Adipose tissue (tissue), 3 donors: ENCODE results near the gene LTBP2. TPM values are rescaled to one million over a fixed set of nuclear protein-coding genes. Genes with fewer than 3 reads are reported as not detected.

Experiments used
- H3K27ac ChIP-seq: one replicate; pipeline ENCODE4 v1.5.1; 2013; ENCODE audit warnings: low read depth, low read length
- WGBS, 3 donors: extraction: QIAGEN DNeasy Blood & Tissue Kit; methylation state at CpG; one replicate each; pipeline ENCODE4 v1.1.7; 2013; 5-methylcytosine and 5-hydroxymethylcytosine counted together
- polyA plus RNA-seq, 3 donors: library from polyadenylated mRNA; stranded (reverse); fragments of 200-250 nt; gene quantifications; one replicate each; pipeline ENCODE4 v1.2.3, GENCODE V29; 2013
- donor health status: healthy with polysubstance abuse.
- donor health status: Bipolar disorder and iron deficiency.
- donor health status: healthy.

Gene LTBP2
- polyA plus RNA-seq, 3 donors = 1.8 to 18.4 (median 13.9) TPM

GRCh38 chr14:74492776-74493342 is 119.2 kb downstream of the LTBP2 start, which contains the start of gene NPC2:
TSS of gene NPC2 (minus strand) at chr14:74493305. CDS start at chr14:74493274, 31 bp downstream.
- peak within 1 kb of the TSS; percentile 78 for H3K27ac ChIP-seq
- 0% methylated on average over 35 of the region's 35 CpGs for WGBS, 3 donors

- WGBS, 3 donors = 2 to 3% (median 3%) methylated on average over 20 of the region's 20 CpGs
Observed at GRCh38 chr14:74491956-74492775, 119.9 kb downstream of the LTBP2 start.

DNA sequence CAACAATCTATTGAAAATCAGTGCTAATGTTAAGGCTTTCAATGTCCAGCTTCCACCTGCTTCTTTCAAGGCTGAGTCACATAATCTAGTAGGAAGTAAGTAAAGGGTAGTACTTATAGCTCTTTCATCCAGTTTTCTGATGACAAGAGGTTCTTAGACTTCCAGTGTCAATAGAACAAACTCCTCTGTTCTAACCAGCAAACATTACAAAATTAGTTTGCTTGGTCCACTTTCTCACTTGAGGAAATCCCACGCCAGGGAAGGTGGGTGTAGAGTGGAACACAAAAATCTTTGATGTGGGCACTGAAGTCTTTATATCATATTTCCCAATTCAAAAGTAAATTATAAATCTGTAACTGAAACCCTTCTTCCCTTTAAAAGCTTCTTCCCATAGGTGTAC is 121.6 kb downstream of the LTBP2 start:
- H3K27ac ChIP-seq = no peak overlapping the region
- 92 to 94% (median 93%) methylated on average over 1 of the region's 1 CpG for WGBS, 3 donors

More at GRCh38 chr14:74491956-74492775, 119.9 kb downstream of the LTBP2 start:
- H3K27ac ChIP-seq = no peak overlapping the region

GRCh38 chr14:74488786-74489397 is 123.1 kb downstream of the LTBP2 start:
- H3K27ac ChIP-seq = no peak overlapping the region

DNA sequence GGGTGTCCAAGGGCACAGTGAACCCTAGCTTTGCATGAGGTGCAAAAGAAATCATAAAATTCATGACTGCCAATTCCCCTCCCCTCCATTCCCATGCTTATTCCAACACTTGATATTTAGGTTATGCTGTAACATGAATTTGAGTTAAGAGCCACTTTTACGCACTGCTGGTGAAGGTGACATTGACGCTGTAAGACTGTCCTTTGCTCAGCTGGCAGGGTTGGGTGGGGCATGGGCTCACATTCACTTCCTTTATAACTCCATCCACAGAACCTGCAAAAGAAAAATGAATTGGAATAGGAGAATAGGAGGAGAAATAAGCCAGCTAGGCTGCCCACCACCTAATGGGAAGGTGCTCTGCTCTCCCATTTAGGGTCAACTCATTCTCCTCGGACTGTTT is 125.9 kb downstream of the LTBP2 start:
- no peak overlapping the region for H3K27ac ChIP-seq
- 87 to 96% (median 88%) methylated on average over 3 of the region's 3 CpGs for WGBS, 3 donors

GRCh38 chr14:74483321-74483720 is 128.7 kb downstream of the LTBP2 start:
- H3K27ac ChIP-seq = no peak overlapping the region

- H3K27ac ChIP-seq = no peak overlapping the region
- WGBS, 3 donors = 81 to 93% (median 89%) methylated on average over 3 of the region's 3 CpGs
Observed at GRCh38 chr14:74482571-74482970, 129.5 kb downstream of the LTBP2 start.

GRCh38 chr14:74480046-74480445 is 132.0 kb downstream of the LTBP2 start:
- no peak overlapping the region for H3K27ac ChIP-seq
- WGBS, 3 donors = 76 to 82% (median 81%) methylated on average over 4 of the region's 4 CpGs

DNA sequence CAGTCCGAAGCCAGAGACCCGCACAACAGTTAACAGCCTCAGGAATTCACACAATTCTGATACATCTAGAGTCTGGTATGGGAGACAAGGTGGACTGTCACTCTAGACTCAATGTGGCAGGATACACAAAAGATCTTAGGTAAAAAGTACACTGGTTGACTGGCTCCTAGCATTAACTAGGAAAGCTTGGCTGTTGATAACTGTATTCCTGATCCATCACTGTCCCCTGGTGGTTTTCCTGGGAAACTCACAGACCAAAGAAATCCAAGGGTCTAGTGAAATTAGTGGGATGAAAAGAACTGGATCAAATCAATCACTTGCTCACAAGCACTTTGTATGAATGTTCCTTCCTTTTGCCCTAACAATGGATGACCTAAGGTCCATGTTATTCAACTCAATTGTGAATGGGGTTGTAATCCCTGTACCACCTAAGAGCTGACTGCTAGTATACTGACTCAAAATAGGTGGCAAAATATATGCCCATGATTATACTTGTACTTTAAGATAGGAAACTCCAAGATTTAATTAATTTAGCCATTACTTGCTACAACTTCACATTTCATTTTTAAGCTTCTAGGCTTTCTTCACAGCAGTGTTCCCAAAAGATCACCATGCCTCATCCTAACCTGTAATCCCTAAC is 132.9 kb downstream of the LTBP2 start:
- H3K27ac ChIP-seq = no peak overlapping the region
- 94 to 98% (median 97%) methylated on average over 2 of the region's 2 CpGs for WGBS, 3 donors

GRCh38 chr14:74476607-74477006 is 135.4 kb downstream of the LTBP2 start:
- no peak overlapping the region for H3K27ac ChIP-seq
- WGBS, 3 donors = 91 to 98% (median 91%) methylated on average over 3 of the region's 3 CpGs

- WGBS, 3 donors = 45 to 90% (median 88%) methylated on average over 4 of the region's 4 CpGs
- H3K27ac ChIP-seq = no peak overlapping the region
Observed at GRCh38 chr14:74476107-74476506, 135.9 kb downstream of the LTBP2 start.

- 54 to 74% (median 61%) methylated on average over 3 of the region's 3 CpGs for WGBS, 3 donors
- H3K27ac ChIP-seq = no peak overlapping the region
Observed at GRCh38 chr14:74475678-74476077, 136.4 kb downstream of the LTBP2 start.

- no peak overlapping the region for H3K27ac ChIP-seq
- 69 to 88% (median 79%) methylated on average over 2 of the region's 2 CpGs for WGBS, 3 donors
Observed at GRCh38 chr14:74474376-74474775, 137.7 kb downstream of the LTBP2 start.

GRCh38 chr14:74472601-74473000 is 139.4 kb downstream of the LTBP2 start:
- WGBS, 3 donors = 81 to 93% (median 82%) methylated on average over 2 of the region's 2 CpGs
- H3K27ac ChIP-seq = no peak overlapping the region

DNA sequence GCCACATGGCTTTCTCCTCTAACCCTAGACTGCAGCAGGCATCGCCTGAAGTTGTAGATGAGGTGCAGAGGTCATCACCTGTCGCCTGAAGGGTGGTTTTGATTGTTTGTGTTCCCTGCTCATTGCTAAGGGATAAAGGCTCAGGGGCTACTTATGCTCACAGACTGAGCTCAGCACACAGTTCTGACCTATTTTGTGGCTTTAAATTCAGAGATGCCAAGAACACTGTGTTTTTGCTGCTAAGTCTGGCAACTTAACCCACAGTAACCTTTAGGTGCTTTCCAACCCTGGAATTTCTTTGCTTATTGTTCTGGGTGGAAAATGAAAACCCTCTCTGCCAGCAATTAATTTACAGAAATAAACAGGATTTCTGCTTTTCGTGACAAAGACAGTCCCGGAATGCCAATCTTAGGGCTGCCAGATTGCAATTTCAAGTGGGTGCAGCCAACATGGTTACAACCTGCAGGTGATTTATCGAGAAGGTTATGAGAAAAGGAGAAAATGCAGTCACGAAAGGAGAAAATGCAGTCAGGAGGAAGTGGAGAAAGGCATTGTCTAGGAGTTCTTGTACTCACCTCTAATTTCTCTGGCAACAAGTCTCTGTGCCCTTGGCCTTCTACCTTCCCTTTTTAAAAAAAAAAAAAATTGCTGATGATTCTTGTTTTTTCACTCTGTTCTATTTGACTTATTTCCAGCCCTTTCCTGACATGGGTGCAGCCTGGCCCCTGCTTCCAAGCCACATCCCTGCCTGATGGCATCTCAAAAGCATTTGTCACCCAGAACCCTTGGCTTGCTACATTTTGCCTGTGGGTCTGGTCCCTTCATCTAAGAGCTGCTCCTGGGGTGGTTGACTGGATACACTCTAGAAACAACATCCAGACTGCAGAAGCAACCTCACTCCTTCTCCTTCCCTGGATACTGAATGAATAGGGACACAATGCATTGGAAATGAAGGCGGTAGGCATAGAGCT is 142.2 kb downstream of the LTBP2 start:
- H3K27ac ChIP-seq = no peak overlapping the region
- 75 to 81% (median 76%) methylated on average over 7 of the region's 7 CpGs for WGBS, 3 donors

- WGBS, 3 donors = 90 to 96% (median 91%) methylated on average over 3 of the region's 3 CpGs
- no peak overlapping the region for H3K27ac ChIP-seq
Observed at GRCh38 chr14:74468513-74468912, 143.5 kb downstream of the LTBP2 start.

GRCh38 chr14:74465335-74465734 is 146.7 kb downstream of the LTBP2 start:
- no peak overlapping the region for H3K27ac ChIP-seq
- WGBS, 3 donors = 81 to 100% (median 100%) methylated on average over 2 of the region's 2 CpGs

DNA sequence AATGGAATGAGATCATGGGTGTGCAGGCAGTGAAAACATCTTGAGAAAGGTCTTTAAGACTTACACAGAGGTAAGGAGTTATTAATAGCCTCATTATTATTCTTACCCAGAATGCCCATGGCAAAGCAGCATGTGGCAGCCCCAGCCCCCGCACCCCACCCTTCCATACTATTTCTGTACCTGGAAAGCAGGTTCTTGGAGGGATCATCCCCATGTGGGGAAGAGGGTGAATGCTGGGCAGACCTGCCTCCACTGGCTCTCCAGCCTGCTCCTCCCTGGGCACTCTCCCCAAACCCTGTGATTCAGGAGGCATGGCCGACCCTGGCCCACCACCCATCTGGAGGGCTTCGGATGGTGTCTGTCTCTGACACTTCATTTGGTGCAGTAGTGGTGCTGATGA is 147.3 kb downstream of the LTBP2 start:
- WGBS, 3 donors = 87 to 95% (median 91%) methylated on average over 3 of the region's 3 CpGs
- H3K27ac ChIP-seq = no peak overlapping the region
